GM12874 (cell line): Measurements from ENCODE around the gene CTSL.

Experiments used
- CTCF ChIP-seq: IDR thresholded peaks from 2 replicates; pipeline ENCODE4 v1.5.1; 2011; ENCODE audit warnings: low read depth, mild to moderate bottlenecking, control low read depth, low read length, moderate library complexity; ENCODE audit not compliant: insufficient read depth

Gene CTSL

GRCh38 chr9:87751423-87751822 is 25.5 kb downstream of the CTSL start:
- TF ChIP-seq CTCF = no peak

- no peak for TF ChIP-seq CTCF
These were observed 25.9 kb downstream of the CTSL start for GRCh38 chr9:87751868-87752267.

GRCh38 chr9:87753313-87753712 is 27.4 kb downstream of the CTSL start:
- TF ChIP-seq CTCF = no peak

- TF ChIP-seq CTCF = no peak
These were observed 34.6 kb downstream of the CTSL start for GRCh38 chr9:87760529-87760928.

GRCh38 chr9:87763286-87763685 is 37.4 kb downstream of the CTSL start:
- TF ChIP-seq CTCF = no peak

GRCh38 chr9:87765521-87765920 is 39.6 kb downstream of the CTSL start:
- TF ChIP-seq CTCF = no peak

GRCh38 chr9:87766697-87767096 is 40.8 kb downstream of the CTSL start:
- TF ChIP-seq CTCF = no peak
